SU-DHL-6 (cell line): ENCODE measurements around the gene ADAMTS15.

Experiments used
- CTCF ChIP-seq: fragments of 200-600 bp; sonication (generic); IDR thresholded peaks from one replicate; pipeline ENCODE4 v1.5.1; 2017; ENCODE audit warnings: antibody characterized with exemption, mild to moderate bottlenecking, low read length, moderate library complexity; ENCODE audit not compliant: insufficient read depth, poor library complexity, severe bottlenecking
- EZH2phosphoT487 ChIP-seq: fragments of 200-600 bp; sonication (generic), shearing (Covaris generic); conservative IDR thresholded peaks from 2 replicates; pipeline ENCODE4 v1.6.1; 2018; ENCODE audit warnings: mild to moderate bottlenecking, antibody characterized with exemption, low read length, moderate library complexity, mixed read lengths

GRCh38 chr11:130489716-130490115 lies 41.3 kb downstream of the ADAMTS15 start:
- TF ChIP-seq CTCF (no peak), EZH2phosphoT487 (no peak)
